A673 (cell line): ENCODE results near the gene ZMYM4. TPM values are rescaled to one million over a fixed set of nuclear protein-coding genes. Genes with fewer than 3 reads are reported as not detected.

Source experiments
- BruUV-seq: library from RNA; stranded (reverse); fragments of 400-500 nt; replicated peaks from 2 replicates; lab custom pipeline; 2021; lab: Mats Ljungman, UMichigan
- CTCF ChIA-PET: fragments of 300-600 bp; sonication (Branson Sonifier 250); formaldehyde crosslinking; loops from one replicate; lab custom pipeline; 2022; ENCODE audit warnings: antibody characterized with exemption; lab: Charles Lee
- POLR2A ChIA-PET: fragments of 300-600 bp; sonication (Branson Sonifier 250); formaldehyde crosslinking; loops from one replicate; lab custom pipeline; 2022; ENCODE audit warnings: antibody characterized with exemption; ENCODE audit not compliant: low non-redundant PET; lab: Charles Lee
- DNase-seq: peaks from one replicate; pipeline ENCODE4 v3.0.0-alpha.2; 2015; ENCODE audit warnings: low spot score
- H3K27ac ChIP-seq: fragments of 200-600 bp; sonication (generic); 2 replicates; pipeline ENCODE4 v1.5.1; 2016; ENCODE audit warnings: mixed run types, low read depth, mild to moderate bottlenecking, mixed read lengths, antibody characterized with exemption, low read length; ENCODE audit not compliant: poor library complexity, severe bottlenecking
- H3K27me3 ChIP-seq: fragments of 200-600 bp; sonication (generic); replicated peaks from 2 replicates; pipeline ENCODE4 v1.6.1; 2017; ENCODE audit warnings: mixed run types, low read depth, mild to moderate bottlenecking, mixed read lengths, antibody characterized with exemption, low read length; ENCODE audit not compliant: insufficient read depth, poor library complexity
- H3K36me3 ChIP-seq: fragments of 200-600 bp; sonication (generic); 2 replicates; pipeline ENCODE4 v1.6.1; 2016; ENCODE audit warnings: mixed run types, mild to moderate bottlenecking, mixed read lengths, antibody characterized with exemption, low read length; ENCODE audit not compliant: insufficient read depth, poor library complexity, severe bottlenecking
- H3K4me1 ChIP-seq: fragments of 200-600 bp; sonication (generic); 2 replicates; pipeline ENCODE4 v1.6.1; 2017; ENCODE audit warnings: mixed run types, mild to moderate bottlenecking, mixed read lengths, antibody characterized with exemption, low read length; ENCODE audit not compliant: insufficient read depth, poor library complexity, severe bottlenecking
- H3K4me3 ChIP-seq: fragments of 200-600 bp; sonication (generic); 2 replicates; pipeline ENCODE4 v1.5.1; 2016; ENCODE audit warnings: low read depth, mixed run types, mild to moderate bottlenecking, mixed read lengths, low read length; ENCODE audit not compliant: poor library complexity, severe bottlenecking
- H3K9me3 ChIP-seq: fragments of 200-600 bp; sonication (generic); 2 replicates; pipeline ENCODE4 v1.6.1; 2016; ENCODE audit warnings: mixed run types, low read depth, mild to moderate bottlenecking, mixed read lengths, antibody characterized with exemption, low read length; ENCODE audit not compliant: poor library complexity, severe bottlenecking
- CTCF ChIP-seq: fragments of 300-800, 200-600 bp; sonication (generic); conservative IDR thresholded peaks from 2 replicates; pipeline ENCODE4 v1.5.1; 2017; ENCODE audit warnings: low read depth, mild to moderate bottlenecking, antibody characterized with exemption, low read length, moderate library complexity, mixed read lengths
- EZH2 ChIP-seq: fragments of 200-600 bp; sonication (generic); IDR thresholded peaks from 2 replicates; pipeline ENCODE4 v1.6.1; 2017; ENCODE audit warnings: borderline replicate concordance, low read depth, mild to moderate bottlenecking, mixed read lengths, antibody characterized with exemption, low read length; ENCODE audit not compliant: poor library complexity, severe bottlenecking
- intact Hi-C: fragments of 100-400 bp; cut with micrococcal nuclease; formaldehyde crosslinking; loops from one replicate; pipeline ENCODE4 v1.10.0; 2022; ENCODE audit not compliant: unreplicated experiment
- total RNA-seq: library from RNA; stranded (reverse); gene quantifications from 2 replicates; pipeline ENCODE4 v1.2.3, GENCODE V29; 2021

ZMYM4 gene
- total RNA-seq, 1 experiment from 2014 or later = 83.5 TPM

GRCh38 chr1:35453031-35453430 lies 184.5 kb downstream of the ZMYM4 start:
- intact Hi-C loops = loop anchor here (5.0 kb wide), 2 partner anchors 264 to 319 kb away; partner anchors contain the start of gene C1orf216
- no TSS peak for BruUV-seq
- H3K4me1 ChIP-seq = peaks cover 24% of the 10 kb centered on the region
- no peaks in the 10 kb centered on the region for H3K9me3 ChIP-seq
- H3K36me3 ChIP-seq = peaks cover 31% of the 10 kb centered on the region
- no peak for TF ChIP-seq EZH2
- no peak for TF ChIP-seq CTCF
- H3K27ac ChIP-seq = peak overlapping the region; percentile 1
- no peak for DNase-seq
- H3K4me3 ChIP-seq = no peak overlapping the region
- POLR2A ChIA-PET = no interaction called here
- CTCF ChIA-PET = interaction anchor here (0.5 kb wide), 1 partner anchor 495 kb away, joined by 8 read pairs; no protein-coding TSS in a partner anchor
- no peaks in the 10 kb centered on the region for H3K27me3 ChIP-seq

GRCh38 chr1:35454176-35454575 lies 185.7 kb downstream of the ZMYM4 start:
- no TSS peak for BruUV-seq
- intact Hi-C loops = loop anchor here (5.0 kb wide), 2 partner anchors 263 to 318 kb away; partner anchors contain the start of gene C1orf216

GRCh38 chr1:35454616-35455015 lies 186.1 kb downstream of the ZMYM4 start:
- no peak for TF ChIP-seq EZH2
- TF ChIP-seq CTCF = 0 out of 2 replicates have a peak, but pooled peaks have one; percentile 14
- no peak overlapping the region for H3K4me3 ChIP-seq
- peaks cover 24% of the 10 kb centered on the region for H3K4me1 ChIP-seq
- BruUV-seq = no TSS peak
- H3K27ac ChIP-seq = no peak overlapping the region
- no peaks in the 10 kb centered on the region for H3K27me3 ChIP-seq
- peaks cover 22% of the 10 kb centered on the region for H3K36me3 ChIP-seq
- intact Hi-C loops = loop anchor here (5.0 kb wide), 2 partner anchors 263 to 318 kb away; partner anchors contain the start of gene C1orf216
- no peaks in the 10 kb centered on the region for H3K9me3 ChIP-seq
- no peak for DNase-seq
- CTCF ChIA-PET = no interaction called here
- POLR2A ChIA-PET = no interaction called here

More at GRCh38 chr1:35454176-35454575, 185.7 kb downstream of the ZMYM4 start:
- Histone ChIP-seq H3K36me3 (peaks cover 25% of the 10 kb centered on the region), H3K4me1 (peaks cover 24% of the 10 kb centered on the region), H3K27ac (no peak overlapping the region), H3K27me3 (no peaks in the 10 kb centered on the region), H3K4me3 (no peak overlapping the region), H3K9me3 (no peaks in the 10 kb centered on the region)
- ChIA-PET POLR2A (no interaction called here), CTCF (no interaction called here)
- TF ChIP-seq CTCF (no peak), EZH2 (no peak)
- no peak for DNase-seq
